HG03175 (cell line): ENCODE results near the gene TRMU.
"Not testable (repeated sequence)": the region's sequence is repeated elsewhere in the genome, so short reads cannot be mapped to it uniquely, and the experiment has no call there.

Source experiments
- ATAC-seq: cut with Tn5 transposase; IDR thresholded peaks from one replicate; pipeline ENCODE4 v1.9.1; 2021; ENCODE audit warnings: mild to moderate bottlenecking, moderate library complexity; ENCODE audit not compliant: unreplicated experiment

The TRMU gene

DNA sequence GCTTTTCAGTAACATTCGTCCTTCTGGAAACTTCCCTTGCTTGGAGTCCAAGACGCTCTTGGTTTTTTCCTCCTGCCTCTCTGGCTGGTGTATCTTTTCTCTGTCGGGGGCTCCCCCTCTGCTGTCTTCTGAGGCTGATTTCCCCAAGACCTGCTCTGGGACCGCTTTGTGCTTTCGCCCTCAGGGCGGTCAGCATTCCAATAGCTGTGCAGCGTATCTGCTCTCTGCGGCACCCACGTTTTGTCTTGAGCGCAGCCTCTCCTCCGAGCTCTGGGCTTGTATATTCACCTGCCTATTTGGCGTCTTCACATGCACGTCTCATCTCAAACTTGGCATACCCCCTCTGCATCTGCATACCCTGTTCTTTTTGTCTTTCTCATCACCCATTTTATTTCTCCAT lies 36.4 kb upstream of the TRMU start:
- no peak for ATAC-seq

DNA sequence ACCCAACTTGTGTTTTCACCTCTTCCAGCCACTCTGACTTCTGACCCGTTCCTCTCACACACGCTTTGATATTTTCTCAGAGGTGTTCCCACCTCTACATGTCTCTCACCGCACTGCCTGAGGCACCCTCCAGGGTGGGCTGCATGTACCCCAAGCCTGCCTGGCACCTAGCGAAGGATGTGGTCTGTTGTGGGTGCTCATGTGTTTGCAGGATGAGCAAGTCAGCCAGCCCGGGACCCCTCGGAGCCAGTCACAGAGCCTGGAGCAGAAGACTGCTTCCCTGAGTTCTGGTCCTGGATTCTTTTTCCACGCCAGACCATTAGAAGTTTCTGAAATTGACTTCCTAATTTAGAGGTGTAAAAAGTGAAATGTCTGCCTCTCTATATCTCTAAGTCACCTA lies 35.0 kb upstream of the TRMU start:
- no peak for ATAC-seq

DNA sequence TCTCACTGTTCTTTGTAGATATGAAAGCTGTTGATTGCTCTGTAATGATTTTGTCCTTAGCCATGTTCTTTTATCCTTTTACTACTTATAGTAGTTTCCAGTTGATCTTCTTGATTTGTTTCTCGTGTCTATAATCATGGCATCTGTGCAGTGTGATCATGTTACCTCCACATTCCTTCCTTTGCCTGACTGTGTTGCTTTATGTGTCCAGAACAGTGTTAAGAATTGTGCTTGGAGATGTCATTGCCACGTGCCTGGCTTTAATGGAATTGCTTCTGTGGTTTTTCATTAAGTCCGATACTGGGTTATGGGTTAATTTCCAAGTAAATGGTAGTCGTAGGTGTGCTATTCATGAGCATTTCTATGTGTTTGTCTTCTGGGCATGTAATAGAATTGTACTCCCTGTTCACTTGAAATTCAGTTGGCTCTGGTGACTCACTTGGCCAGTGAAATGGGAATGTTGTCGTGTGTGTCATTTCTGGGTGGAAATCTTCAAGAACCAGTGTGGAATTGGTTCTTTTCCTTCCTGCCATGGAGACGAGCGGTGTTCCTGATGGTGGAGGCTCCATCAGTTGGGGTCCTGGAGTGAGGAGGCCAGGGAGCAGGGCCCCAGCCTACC lies 32.1 kb upstream of the TRMU start:
- no peak for ATAC-seq

DNA sequence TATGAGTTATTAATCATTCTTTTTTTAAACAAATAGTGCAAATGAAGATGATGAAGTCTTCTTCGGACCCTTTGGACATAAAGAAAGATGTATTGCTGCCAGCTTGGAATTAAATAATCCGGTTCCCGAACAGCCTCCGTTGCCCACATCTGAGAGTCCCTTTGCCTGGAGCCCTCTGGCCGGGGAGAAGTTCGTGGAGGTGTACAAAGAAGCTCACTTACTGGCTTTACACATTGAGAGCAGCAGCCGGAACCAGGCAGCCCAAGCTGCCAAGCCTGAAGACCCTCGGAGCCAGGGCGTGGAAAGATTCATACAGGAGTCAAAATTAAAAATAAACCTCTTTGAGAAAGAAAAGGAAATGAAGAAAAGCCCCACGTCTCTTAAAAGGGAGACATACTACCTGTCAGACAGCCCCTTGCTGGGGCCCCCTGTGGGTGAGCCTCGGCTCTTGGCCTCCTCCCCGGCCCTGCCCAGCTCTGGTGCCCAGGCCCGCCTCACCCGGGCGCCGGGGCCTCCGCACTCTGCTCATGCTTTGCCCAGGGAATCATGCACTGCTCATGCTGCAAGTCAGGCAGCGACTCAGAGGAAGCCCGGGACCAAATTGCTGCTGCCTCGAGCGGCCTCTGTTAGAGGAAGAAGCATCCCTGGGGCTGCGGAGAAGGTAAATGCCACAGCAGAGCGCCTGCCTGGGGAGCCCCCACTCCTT lies 27.1 kb upstream of the TRMU start:
- ATAC-seq = no peak

DNA sequence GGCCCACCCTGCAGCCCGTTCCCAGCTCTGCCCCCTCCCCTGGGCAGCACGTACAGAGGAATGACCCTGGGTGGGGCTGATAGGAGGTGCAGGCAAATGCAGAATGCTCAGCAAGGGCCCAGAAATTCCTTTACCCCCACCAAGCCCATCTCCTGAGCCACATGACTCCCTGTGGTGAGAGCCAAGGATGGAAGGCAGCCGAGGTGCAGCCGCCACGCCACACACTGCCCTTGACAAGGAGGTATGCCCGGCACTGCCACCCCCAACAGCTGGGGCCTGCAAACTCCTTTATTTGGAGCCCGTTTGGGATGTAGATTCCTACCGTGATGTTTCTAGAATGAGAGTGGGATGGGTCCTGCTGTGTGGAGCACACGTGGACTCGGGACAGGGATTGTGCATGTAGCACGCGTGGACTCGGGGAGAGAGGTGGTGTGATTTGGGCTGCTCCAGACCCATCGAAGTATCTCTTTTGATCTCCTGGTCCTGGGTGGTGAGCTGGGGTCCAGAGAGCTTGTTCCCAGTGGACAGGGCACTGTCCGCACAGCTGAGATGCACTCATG lies 25.9 kb upstream of the TRMU start:
- no peak for ATAC-seq

DNA sequence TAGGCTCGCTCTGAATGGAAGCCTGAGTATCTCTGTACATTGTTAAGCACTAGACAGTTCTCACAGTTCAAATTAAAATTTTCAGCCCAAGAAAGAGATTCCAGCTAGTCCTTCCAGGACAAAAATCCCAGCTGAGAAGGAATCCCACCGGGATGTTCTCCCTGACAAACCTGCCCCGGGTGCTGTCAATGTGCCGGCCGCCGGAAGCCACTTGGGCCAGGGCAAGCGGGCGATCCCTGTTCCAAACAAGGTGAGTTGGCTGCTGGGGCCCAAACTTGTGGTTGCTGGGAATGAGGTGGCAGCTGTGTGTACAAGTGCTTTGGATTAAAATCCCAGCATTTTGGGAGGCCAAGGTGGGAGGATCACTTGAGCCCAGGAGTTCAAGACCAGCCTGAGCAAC lies 23.5 kb upstream of the TRMU start:
- ATAC-seq = no peak

DNA sequence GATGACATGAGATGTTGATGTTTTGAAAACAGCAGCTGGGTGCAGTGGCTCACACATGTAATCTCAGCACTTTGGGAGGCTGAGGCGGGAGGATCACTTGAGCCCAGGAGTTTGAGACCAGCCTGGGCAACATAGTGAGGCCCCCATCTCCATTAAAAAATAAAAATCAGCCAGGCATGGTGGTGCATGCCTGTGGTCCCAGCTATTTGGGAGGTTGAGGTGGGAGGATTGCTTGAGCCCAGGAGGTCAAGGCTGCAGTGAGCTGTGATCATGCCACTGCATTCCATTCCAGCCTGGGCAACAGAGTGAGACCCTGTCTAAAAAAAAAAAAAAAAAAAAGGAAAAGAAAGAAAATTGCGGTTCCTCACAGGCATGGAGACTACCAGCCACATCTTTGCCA lies 22.7 kb upstream of the TRMU start:
- ATAC-seq = not testable (repeated sequence)

DNA sequence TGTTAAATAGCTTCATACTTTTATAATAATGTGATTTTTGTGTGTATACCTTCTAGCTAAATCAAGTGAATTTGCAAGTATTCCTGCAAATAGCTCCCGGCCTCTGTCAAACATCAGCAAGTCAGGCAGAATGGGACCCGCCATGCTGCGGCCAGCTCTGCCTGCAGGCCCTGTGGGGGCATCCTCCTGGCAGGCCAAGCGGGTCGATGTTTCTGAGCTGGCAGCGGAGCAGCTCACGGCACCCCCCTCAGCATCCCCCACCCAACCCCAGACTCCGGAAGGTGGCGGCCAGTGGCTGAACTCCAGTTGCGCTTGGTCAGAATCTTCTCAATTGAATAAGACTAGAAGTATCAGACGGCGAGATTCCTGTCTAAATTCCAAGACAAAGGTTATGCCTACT lies 19.5 kb upstream of the TRMU start:
- no peak for ATAC-seq

DNA sequence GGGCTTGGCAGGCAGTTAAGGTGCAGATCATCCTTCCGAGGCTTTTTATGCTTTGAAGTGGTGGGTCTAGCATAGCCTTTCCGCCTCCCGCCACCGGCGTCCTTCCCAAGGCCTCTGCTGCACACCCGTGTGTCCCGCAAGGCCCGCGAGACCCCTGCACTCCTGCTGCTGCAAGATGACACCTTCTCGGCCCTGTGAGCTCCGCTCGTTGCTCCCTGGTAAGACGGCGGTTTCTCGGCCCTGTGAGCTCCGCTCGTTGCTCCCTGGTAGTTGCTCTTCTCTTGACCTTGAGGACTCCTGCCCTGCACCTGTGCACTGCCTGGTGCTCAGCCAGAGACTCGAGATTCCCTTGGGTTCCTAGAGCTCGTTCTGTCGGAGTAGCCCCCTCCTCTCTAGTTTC lies 17.9 kb upstream of the TRMU start:
- no peak for ATAC-seq

DNA sequence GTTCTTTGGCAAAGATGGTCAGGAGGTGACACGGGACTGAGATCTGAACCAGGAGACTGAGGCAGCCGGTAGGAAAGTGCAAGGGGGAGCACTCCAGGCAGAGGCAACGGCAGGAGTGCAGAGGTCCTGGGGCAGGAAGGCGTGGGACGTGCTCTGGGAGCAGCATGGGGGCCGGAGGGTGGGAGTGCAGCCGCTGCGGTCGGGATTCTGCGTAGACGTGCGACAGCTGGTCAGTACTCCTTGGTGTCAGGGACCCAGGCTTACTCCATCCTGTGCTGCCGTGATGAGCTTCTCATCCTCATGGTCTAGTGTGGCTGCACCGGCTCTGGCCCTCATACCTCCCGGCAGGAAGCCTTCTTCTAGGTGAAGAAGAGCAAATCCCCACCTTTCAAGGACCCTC lies 16.9 kb upstream of the TRMU start:
- no peak for ATAC-seq

DNA sequence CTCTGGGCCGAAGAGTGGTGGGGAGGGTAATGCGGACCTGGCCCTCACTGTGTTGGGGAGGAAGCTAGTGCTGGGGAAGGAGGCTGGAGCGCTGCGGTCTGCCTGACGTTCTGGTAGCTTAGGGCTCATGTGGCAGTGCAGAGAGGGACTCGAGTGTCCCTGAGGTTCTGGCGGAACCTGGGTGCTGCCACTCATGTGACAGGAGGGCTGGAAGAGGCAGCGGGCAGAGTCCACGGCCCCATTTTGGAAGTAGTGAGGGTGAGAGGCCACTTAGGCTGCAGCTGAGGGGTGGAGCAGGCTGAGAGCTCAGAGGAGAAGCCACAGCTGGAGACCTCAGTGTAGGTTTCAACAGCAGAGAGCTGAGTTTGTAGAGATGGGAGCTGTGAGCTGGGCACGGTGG lies 16.2 kb upstream of the TRMU start:
- no peak for ATAC-seq

DNA sequence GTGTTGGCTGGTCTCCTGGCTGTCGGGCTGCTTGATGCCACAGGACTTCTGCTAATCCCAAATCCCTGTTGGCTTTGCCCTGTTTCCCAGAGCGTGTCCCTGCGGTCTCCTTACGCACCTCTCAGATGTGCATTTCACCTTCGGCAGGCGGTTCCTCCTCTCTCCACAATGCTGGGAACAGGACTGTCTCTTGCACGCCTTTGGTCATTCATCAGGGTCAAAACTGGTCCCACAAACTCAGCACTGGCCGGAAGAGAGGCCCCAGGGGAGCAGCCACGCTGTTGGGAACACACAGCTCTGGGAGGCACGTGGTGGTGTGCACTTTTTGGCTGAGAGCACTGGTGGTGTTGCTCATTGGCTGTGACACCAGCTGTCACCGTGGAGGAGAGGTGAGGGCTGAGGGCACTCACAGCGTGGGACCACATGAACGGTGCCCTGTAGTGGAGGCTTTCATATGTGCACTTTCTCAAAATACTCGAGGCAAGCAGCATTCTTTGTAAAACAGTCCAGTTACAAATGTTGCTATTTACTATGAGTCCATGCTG lies 15.3 kb upstream of the TRMU start:
- ATAC-seq = no peak

DNA sequence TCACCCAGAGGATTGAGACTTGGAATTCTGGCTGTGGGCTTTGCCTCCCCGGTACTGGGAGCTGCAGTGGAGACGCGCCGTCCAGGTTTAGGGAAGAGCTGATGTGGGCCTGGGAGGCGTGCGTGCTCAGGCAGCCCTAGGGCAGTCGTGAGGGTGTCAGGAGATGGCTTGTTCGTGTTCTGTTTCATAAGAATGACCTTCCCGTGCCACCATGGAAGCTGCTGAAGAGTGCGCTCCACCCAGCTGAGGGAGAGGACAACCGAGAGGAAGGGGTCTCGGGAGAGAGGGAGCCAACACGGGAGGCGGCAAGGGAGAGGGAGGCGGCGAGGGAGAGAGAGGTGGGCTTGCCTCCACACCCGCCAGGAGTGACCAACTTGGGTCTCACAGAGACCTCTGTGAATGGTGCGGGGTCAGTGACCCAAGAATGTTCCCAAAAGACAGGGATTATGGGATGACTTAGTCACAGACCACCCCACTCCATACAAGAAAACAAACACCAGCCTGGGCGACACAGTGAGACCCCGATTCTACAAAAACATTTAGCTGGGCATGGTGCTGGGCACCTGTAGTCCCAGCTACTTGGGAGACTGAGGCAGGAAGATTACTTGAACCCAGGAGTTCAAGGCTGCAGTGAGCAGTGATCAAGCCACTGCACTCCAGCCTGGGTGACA lies 14.7 kb upstream of the TRMU start:
- no peak for ATAC-seq

DNA sequence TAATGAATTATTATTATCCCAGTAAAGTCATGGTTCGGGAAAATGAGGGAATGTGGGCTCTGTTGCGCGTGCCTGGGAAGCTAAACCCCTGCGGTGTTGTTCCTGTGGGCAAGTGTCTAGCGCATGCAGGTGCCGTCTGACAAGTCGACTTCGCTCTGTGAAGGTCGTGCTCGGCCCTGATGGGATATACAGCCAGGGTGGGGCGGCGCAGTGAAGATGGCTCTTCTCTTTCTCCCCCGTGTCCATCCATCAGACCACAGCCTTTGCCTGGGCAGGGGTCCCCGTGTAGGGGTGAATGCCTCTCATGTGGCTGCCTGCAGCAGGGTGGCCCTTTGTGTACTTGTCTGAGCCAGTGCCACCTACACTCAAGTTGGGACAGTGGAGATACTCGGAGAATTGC lies 12.8 kb upstream of the TRMU start:
- no peak for ATAC-seq

DNA sequence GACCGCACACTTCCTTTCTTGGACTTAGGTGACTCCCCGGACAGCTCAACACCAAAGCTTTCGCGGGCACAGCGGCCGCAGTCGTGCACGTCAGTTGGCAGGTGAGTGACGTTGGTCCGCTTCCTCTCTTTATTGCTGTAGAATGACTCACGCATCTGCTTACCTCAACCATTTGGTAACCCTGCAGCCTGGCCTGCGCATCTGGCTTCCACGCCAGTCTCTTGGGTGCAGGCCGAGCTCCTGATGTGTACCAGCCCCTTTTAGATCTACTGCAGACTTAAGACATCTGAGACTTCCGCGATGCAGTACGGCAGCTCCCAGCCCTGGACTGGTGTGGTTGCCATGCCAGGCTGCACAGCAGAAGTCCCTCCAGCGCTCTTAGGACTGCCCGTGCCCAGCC lies 12.4 kb upstream of the TRMU start:
- no peak for ATAC-seq

DNA sequence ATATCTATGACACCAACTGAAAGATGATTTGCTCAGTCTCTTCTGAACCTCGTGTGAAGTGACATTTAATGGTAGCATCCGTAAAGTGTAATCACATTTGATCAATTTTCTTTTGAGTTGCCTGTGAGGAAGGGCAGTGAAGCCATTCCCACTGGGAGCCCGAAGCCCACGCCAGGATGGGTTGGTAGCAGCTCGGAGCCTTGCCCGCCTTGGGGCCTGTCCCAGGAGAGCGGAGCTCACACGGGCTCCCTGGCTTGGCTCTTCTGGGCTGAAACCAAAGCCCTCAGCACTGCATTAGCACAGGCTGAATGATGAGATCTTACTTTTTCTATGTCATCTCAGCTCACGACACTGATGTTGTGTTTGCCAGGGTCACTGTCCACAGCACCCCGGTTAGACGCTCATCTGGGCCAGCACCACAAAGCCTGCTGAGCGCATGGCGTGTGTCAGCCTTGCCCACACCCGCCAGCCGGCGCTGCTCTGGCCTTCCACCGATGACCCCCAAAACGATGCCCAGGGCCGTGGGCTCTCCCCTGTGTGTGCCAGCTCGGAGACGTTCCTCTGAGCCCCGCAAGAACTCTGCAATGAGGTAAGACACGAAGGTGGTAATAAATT lies 9.3 kb upstream of the TRMU start:
- ATAC-seq = no peak

DNA sequence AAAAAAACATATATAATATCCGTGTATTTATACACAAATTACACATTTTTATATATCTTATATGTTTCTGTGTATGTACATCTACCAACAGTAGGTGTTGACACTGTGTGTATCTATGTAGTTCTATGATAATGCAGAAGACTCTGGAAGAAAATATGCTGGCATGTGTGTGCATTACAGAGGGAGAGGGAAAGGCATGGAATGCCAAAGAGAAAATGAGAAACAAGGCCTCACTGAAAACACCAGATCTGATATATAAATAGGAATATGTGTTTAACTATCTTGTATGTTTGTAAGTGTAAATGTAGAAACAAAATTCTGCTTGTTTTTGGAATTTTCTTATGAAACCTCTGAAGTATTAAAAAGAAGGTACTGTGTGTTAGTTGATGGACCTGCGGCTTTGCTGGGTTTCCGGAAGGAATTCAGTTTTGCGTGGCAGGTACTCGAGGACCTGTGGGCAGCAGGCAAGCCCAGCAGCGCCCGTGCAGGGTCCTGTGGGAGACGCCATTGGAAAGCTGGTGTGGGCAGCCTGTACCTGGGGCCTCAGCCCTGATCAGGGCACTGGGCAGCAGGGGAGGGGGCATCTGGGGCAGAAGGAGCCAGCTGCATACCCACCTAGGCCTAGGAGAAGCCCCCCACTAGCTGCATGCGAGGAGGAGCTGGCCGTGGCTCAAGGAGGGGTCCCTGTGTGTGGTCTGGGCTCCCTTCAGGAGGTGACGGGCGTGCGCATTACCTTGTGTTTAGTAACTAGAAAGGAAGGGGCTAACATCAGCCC lies 7.6 kb upstream of the TRMU start:
- no peak for ATAC-seq

DNA sequence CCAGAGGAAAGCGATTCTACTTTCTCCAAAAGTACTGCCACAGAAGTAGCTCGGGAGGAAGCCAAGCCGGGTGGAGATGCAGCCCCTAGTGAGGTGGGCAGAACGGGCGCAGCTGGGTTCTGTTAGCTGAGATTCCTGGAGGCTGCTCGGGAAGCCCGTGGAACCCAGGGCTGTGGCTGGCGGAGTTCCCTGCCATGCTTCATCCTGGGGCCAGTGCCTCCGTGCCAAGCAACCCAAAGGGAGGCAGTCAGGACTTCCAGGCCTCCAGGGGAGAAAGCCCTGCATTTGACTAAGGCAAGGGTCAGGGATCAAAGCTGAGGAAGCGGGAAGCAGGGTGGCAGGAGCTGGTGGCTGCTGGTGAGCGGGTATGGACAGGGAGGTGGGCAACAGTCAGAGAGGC lies 6.7 kb upstream of the TRMU start:
- no peak for ATAC-seq

DNA sequence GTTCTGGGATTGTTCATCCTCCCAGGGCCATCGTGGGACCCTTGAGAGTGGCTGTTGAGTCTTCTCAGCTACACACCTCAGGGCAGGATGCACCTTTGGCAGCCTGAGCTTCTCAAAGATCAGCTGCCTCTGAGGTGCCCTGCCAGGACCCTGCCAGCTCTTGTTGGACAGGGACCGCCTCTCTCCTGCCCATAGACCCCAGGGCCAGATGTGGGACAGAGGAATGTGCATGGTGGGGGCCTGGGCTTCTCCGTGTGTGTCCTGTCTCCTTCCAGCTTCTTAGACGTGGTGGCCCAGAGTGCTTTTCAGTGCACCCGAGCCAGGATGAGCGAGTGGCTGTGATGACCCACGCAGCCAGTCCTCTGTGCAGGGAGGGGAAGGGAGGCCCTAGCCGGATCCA lies 5.9 kb upstream of the TRMU start:
- no peak for ATAC-seq

DNA sequence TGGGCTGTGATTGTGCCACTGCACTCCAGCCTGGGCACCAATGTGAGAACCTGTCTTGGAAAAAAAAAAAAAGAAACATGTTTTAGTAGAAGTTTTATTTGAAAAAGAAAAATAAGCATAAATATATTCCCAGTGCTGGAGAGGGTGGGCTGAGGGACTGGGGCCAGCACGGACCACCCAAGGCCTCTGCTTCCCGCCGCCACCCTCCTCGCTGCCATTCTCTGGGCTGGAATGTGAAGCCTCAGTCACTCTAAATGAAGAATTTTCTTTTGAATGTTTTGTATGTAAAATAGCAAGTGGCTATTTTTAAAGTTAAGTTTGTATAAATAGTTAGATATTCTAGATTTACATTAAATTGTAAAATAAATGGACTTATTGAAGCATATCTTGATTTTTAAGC lies 5.1 kb upstream of the TRMU start:
- no peak for ATAC-seq

DNA sequence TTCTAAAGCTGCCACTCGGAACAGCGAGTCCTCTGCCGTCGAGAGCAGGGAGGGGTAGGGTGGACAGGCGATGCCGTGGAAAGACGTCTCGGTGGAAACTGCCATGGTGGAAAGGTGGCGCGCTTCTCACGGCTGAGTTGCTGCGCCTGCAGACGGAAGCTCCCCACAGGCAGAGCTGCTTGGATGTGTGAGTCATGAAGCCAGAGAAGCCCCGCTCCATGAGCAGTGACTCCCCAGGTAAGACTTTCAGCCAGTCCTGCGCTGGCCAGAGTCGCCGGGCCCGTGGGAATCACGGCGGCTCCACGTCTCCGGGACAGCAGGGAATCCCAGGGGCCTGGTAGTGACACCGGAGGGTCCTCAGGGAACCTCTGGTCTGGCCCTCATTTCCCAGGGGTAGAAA lies 4.0 kb upstream of the TRMU start:
- ATAC-seq = no peak
